Measurements from ENCODE around the gene UBXN2A. TPM values are rescaled to one million over a fixed set of nuclear protein-coding genes. Genes with fewer than 3 reads are reported as not detected.
"Not testable (repeated sequence)": the region's sequence is repeated elsewhere in the genome, so short reads cannot be mapped to it uniquely, and the experiment has no call there.

UBXN2A gene
- total RNA-seq, 1 donor from 2014 or later: 9.4 TPM

DNA sequence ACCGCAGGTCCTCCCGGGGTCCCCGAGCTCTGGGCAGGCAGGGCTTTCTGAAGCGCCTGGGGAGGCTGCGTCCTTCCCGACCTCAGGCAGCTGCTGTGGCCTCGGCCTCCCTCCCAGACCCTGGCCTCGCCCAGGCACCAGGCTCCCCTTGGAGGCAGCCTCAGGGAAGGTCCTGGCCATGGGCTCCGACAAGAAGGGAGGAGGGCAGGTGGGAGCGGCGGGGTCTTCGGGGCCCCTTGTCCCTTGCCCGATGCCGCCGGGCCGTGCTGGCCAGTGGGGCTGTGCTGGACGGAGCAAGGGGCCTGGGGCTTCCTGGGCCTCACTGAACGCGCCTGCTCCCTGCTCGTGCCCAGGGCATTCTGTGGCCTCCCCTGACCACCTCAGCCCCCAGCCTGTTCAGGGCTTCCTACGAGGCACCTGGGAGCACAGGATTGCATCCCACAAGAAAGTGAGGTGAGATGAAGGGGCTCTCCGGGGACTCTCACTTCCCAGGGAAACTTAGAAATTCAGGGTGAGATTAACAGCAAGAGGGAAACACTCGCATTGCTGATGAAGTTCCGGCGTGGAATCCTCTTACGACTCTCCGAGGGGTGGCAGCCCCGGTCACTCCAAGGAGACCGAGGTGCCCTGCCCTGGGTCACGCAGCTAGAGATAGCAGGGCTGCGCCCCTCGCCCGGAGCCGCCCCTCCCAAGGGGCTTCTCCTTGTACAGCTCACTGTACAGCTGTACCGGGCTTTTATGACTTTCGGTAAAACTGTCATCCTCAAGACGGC, 70.4 kb downstream of the UBXN2A start:
- POLR2A ChIA-PET: no interaction called here
- TF ChIP-seq, protein P1, sequence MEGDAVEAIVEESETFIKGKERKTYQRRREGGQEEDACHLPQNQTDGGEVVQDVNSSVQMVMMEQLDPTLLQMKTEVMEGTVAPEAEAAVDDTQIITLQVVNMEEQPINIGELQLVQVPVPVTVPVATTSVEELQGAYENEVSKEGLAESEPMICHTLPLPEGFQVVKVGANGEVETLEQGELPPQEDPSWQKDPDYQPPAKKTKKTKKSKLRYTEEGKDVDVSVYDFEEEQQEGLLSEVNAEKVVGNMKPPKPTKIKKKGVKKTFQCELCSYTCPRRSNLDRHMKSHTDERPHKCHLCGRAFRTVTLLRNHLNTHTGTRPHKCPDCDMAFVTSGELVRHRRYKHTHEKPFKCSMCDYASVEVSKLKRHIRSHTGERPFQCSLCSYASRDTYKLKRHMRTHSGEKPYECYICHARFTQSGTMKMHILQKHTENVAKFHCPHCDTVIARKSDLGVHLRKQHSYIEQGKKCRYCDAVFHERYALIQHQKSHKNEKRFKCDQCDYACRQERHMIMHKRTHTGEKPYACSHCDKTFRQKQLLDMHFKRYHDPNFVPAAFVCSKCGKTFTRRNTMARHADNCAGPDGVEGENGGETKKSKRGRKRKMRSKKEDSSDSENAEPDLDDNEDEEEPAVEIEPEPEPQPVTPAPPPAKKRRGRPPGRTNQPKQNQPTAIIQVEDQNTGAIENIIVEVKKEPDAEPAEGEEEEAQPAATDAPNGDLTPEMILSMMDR (IDR thresholded peaks at IDR 0.05): no peak
- CTCF ChIA-PET: interaction anchor here (1.2 kb wide), 1 partner anchor 74 kb away, joined by 4 read pairs; the partner anchor contains the start of gene TP53I3
- no peak overlapping the region for H3K4me3 Mint-ChIP-seq
- H3K9me3 Mint-ChIP-seq: no peaks in the 10 kb centered on the region
- H3K36me3 Mint-ChIP-seq (ENCODE audit: low read depth): no peaks in the 10 kb centered on the region
- H3K4me1 Mint-ChIP-seq: no peaks in the 10 kb centered on the region
- peaks cover 19% of the 10 kb centered on the region for H3K27me3 Mint-ChIP-seq
- H3K27ac Mint-ChIP-seq: no peak overlapping the region
- no peak for DNase-seq
- ATAC-seq (ENCODE audit: low read depth): no peak
- intact Hi-C loops (cut with micrococcal nuclease): loop anchor here (10.0 kb wide), 1 partner anchor 144 kb away; no protein-coding TSS in a partner anchor

DNA sequence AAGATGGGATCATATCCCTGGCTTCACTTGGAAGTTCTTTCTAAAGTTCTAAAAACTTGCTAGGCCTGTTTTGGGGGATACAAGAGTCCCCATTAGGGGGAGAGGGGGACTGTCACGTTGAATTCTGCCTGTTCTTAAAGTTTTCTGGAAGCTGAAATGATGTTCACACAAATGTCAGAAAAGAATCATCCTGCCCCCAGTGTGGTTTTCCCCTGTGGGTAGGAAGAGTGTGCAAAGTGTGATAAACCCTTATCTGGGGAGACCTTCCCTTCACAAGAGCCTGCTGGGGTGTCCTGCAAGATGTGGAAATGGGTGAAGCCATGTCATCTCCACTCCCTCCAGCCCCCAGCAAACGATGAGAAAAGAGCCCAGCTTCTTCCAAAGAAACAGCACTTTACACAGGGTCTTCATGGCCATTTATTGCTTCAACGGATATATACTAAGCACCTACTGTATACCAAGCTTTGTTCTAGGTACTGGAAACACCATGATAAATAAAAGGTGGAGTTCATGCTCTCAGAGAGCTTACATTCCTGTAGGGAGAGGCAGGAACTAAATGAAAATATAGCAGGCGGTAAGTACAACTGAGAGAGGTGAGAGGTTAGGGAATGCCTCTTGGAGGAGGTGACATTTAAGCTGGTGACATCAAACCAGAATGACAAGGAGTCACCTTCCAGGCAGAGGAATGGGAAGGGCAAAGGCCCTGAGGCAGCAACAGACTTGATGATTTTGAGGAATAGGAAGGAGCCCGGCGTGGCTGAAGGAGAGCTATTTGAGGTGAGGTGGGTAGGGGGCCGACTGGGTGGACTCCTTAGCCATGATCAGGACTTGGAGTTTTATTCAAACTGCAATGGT, 71.2 kb downstream of the UBXN2A start:
- Mint-ChIP-seq H3K27me3 (peaks cover 19% of the 10 kb centered on the region), H3K4me3 (no peak overlapping the region), H3K27ac (no peak overlapping the region)

DNA sequence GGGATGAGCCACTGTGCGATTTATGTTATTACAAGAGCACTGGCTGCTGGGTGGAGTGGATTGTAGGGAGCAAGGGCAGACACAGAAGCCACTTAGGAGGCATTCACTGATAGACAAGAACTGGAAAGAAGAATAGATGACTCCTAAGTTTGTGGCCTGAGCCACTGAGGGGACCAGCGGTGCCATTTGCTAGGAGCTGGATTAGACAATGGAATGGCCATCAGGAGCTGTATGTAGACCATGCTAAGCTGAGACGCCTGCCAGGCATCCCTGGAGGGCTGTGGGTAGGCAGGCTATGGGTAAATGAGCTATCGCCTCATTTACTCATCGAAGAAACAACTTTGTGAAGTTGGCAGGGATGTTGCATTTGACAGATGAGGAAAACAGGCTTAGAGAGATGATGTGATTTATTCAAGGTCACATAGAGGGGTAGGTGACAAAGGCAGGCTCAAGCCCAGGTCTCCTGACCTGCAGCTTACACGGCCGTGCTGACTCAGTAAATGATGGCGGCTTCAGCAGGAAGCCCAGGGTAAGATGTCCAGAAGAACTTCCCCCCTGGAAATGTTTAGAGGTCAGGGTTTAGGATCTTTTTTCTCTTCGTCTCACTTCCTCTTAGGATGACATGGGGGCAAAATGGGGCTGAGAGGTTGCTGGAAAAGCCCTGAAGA, 72.4 kb downstream of the UBXN2A start:
- ATAC-seq (ENCODE audit: low read depth): no peak
- Mint-ChIP-seq H3K4me1 (no peaks in the 10 kb centered on the region), H3K36me3 (ENCODE audit: low read depth) (no peaks in the 10 kb centered on the region), H3K27me3 (peaks cover 19% of the 10 kb centered on the region), H3K9me3 (no peaks in the 10 kb centered on the region), H3K4me3 (no peak overlapping the region), H3K27ac (no peak overlapping the region)
- DNase-seq: no peak
- ChIA-PET CTCF (no interaction called here), POLR2A (no interaction called here)
- TF ChIP-seq, protein P1 (IDR thresholded peaks at IDR 0.05): no peak
- intact Hi-C loops (cut with micrococcal nuclease): loop anchor here (10.0 kb wide), 1 partner anchor 142 kb away; no protein-coding TSS in a partner anchor

More for the DNA sequence above, 71.2 kb downstream of the UBXN2A start:
- DNase-seq (no peak), ATAC-seq (ENCODE audit: low read depth) (no peak)
- POLR2A ChIA-PET: no interaction called here
- H3K9me3 Mint-ChIP-seq: no peaks in the 10 kb centered on the region
- TF ChIP-seq, protein P1 (IDR thresholded peaks at IDR 0.05): no peak
- H3K4me1 Mint-ChIP-seq: no peaks in the 10 kb centered on the region
- H3K36me3 Mint-ChIP-seq (ENCODE audit: low read depth): no peaks in the 10 kb centered on the region
- intact Hi-C loops (cut with micrococcal nuclease): loop anchor here (10.0 kb wide), 1 partner anchor 143 kb away; no protein-coding TSS in a partner anchor
- CTCF ChIA-PET: interaction anchor here (0.7 to 1.2 kb wide), 2 partner anchors 13 to 73 kb away, joined by 3 to 4 read pairs; partner anchors contain the start of gene TP53I3

DNA sequence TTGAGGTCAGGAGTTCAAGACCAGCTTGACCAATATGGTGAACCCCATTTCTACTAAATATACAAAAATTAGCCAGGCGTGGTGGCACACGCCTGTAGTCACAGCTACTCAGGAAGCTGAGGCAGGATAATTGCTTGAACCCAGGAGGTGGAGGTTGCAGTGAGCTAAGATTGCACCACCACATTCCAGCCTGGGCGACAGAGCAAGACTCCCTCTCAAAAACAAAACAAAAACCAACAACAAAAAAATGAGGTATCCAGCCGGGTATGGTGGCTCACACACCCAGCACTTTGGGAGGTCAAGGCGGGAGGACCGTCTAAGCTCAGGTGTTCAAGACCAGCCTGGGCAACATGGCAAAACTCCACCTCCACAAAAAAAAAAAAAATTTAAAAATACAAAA, 74.6 kb downstream of the UBXN2A start:
- H3K4me3 Mint-ChIP-seq; H3K36me3 Mint-ChIP-seq (ENCODE audit: low read depth); ATAC-seq (ENCODE audit: low read depth); CTCF ChIA-PET; H3K9me3 Mint-ChIP-seq; H3K27me3 Mint-ChIP-seq; POLR2A ChIA-PET; H3K27ac Mint-ChIP-seq; H3K4me1 Mint-ChIP-seq; DNase-seq: not testable (repeated sequence)
- intact Hi-C loops (cut with micrococcal nuclease): loop anchor here (10.0 kb wide), 1 partner anchor 140 kb away; no protein-coding TSS in a partner anchor

DNA sequence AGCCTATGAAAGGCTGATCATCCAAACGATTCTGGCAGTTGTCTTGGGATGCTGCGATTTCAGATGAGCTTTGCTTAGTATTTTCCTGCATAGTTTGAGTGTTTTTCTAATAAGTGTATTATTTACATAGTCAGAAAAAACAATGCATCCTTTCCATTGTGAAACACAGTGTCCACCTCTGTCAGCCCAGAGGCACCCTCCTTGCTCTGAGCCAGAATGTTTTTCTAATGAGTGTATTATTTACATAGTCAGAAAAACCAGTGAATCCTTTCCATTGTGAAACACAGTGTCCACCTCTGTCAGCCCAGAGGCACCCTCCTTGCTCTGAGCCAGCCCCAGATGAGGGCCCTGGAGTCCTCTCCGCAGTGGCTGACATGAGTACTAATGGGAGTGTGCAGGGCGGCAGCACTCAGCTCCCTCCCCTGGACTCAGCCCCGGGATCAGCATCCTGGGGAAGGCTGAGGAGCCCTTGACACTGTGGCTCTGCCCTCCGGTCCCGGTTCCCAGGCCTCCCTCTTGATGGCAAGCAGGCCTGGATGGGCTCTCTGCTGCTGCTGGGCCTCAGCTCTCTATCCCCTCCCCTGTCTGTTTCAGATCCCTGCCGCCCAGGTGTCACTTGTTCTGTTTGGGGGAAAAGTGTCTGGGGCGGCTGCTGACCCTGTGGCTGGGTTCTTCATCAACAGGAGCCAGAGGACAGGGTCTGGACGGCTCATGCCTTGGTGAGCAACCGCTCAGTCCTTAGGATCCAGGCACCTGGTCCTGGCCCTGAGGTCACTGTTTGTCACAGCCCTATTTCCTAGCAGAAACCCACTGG, 75.5 kb downstream of the UBXN2A start:
- TF ChIP-seq, protein P1 (IDR thresholded peaks at IDR 0.05): no peak
- DNase-seq (no peak), ATAC-seq (ENCODE audit: low read depth) (no peak)
- Mint-ChIP-seq H3K27me3 (peaks cover 10% of the 10 kb centered on the region), H3K36me3 (ENCODE audit: low read depth) (no peaks in the 10 kb centered on the region), H3K4me3 (no peak overlapping the region), H3K9me3 (no peaks in the 10 kb centered on the region), H3K27ac (no peak overlapping the region), H3K4me1 (no peaks in the 10 kb centered on the region)
- POLR2A ChIA-PET: no interaction called here
- CTCF ChIA-PET: no interaction called here
- intact Hi-C loops (cut with micrococcal nuclease): loop anchor here (10.0 kb wide), 1 partner anchor 139 kb away; no protein-coding TSS in a partner anchor
